AG04450 (cell line): Measurements from ENCODE around the gene LMLN. TPM values are rescaled to one million over a fixed set of nuclear protein-coding genes. Genes with fewer than 3 reads are reported as not detected.

Experiments used
- CTCF ChIA-PET: fragments of 300-600, 350-600 bp; formaldehyde crosslinking; extraction: SDS; loops from one replicate; lab custom pipeline; 2022; ENCODE audit warnings: antibody characterized with exemption, inconsistent platforms; lab: Charles Lee
- POLR2A ChIA-PET: fragments of 350-600 bp; formaldehyde crosslinking; extraction: SDS; loops from one replicate; lab custom pipeline; 2021; ENCODE audit warnings: antibody characterized with exemption, inconsistent platforms; lab: Yijun Ruan, JAX
- DNase-seq: peaks from one replicate; pipeline ENCODE4 v3.0.0-alpha.2; 2011; ENCODE audit warnings: low read depth, low spot score
- H3K27ac ChIP-seq: one replicate; pipeline ENCODE4 v1.5.1; 2012; ENCODE audit warnings: low read depth, low read length, control low read depth
- H3K27me3 ChIP-seq: one replicate; pipeline ENCODE4 v1.6.0; 2012; ENCODE audit warnings: low read length; ENCODE audit not compliant: control insufficient read depth, insufficient read depth
- H3K4me3 ChIP-seq: 2 replicates; pipeline ENCODE4 v1.5.1; 2011; ENCODE audit warnings: mild to moderate bottlenecking, low read depth, low read length, control low read depth
- H3K9me3 ChIP-seq: 2 replicates; pipeline ENCODE4 v1.5.1; 2012; ENCODE audit warnings: low read length; ENCODE audit not compliant: control insufficient read depth, insufficient read depth
- polyA plus RNA-seq: library from polyadenylated mRNA; depleted of rRNA; stranded (reverse); fragments of >200 nt; gene quantifications from 2 replicates; pipeline ENCODE4 v1.2.3, GENCODE V29; 2011
- TF ChIP-seq, protein P1 (sequence below): IDR thresholded peaks from 2 replicates; pipeline ENCODE4 v1.5.1; 2011; ENCODE audit warnings: low read depth, low read length, control low read depth, inconsistent platforms

LMLN gene
- polyA plus RNA-seq, 1 experiment: 6.4 TPM

DNA sequence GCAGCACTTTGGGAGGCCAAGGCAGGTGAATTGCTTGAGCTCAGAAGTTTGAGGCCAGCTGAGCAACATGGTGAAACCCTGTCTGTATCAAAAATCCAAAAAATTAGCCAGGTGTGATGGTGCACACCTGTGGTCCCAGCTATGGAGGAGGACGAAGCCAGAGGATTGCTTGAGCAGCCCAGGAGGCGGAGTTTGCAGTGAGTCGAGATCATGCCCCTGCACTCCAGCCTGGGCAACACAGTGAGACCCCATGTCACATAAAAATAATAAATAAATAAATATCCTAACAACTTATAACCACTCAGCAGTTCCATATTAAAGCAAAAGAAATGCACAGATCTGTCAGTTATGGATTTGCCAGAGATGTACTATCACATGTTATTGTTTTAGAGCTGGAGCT, 62.6 kb downstream of the LMLN start:
- no peak overlapping the region for H3K4me3 ChIP-seq
- no peaks in the 10 kb centered on the region for H3K9me3 ChIP-seq
- CTCF ChIA-PET: interaction anchor here (1.0 kb wide), 1 partner anchor 58 kb away, joined by 3 read pairs; no protein-coding TSS in a partner anchor
- H3K27me3 ChIP-seq: no peaks in the 10 kb centered on the region
- POLR2A ChIA-PET: no interaction called here
- TF ChIP-seq, protein P1, sequence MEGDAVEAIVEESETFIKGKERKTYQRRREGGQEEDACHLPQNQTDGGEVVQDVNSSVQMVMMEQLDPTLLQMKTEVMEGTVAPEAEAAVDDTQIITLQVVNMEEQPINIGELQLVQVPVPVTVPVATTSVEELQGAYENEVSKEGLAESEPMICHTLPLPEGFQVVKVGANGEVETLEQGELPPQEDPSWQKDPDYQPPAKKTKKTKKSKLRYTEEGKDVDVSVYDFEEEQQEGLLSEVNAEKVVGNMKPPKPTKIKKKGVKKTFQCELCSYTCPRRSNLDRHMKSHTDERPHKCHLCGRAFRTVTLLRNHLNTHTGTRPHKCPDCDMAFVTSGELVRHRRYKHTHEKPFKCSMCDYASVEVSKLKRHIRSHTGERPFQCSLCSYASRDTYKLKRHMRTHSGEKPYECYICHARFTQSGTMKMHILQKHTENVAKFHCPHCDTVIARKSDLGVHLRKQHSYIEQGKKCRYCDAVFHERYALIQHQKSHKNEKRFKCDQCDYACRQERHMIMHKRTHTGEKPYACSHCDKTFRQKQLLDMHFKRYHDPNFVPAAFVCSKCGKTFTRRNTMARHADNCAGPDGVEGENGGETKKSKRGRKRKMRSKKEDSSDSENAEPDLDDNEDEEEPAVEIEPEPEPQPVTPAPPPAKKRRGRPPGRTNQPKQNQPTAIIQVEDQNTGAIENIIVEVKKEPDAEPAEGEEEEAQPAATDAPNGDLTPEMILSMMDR: no peak
- H3K27ac ChIP-seq: no peak overlapping the region
- no peak for DNase-seq

GRCh38 chr3:198025644-198026043, 65.6 kb downstream of the LMLN start:
- CTCF ChIA-PET: no interaction called here
- Histone ChIP-seq H3K4me3 (no peak overlapping the region), H3K27me3 (no peaks in the 10 kb centered on the region), H3K9me3 (no peaks in the 10 kb centered on the region), H3K27ac (no peak overlapping the region)
- POLR2A ChIA-PET: no interaction called here
- TF ChIP-seq, protein P1: no peak
- DNase-seq: no peak

DNA sequence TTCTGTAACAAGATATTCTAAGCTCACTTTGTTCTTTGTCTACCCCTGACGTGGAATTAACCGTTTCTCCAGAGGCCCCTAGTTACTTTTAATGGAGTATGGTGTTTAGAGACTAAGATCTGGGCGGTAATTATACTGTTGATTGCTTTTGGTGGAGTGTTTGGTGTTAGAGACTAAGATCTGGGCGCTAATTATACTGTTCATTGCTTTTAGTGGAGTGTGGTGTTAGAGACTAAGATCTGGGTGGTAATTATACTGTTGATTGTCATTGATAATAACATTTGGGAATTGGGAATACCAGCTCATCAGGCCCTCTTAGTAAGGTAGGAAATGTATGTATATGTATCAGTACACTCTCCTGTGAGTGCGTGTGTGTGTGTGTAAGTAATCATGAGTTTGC, 66.6 kb downstream of the LMLN start:
- no peak overlapping the region for H3K4me3 ChIP-seq
- no peak for DNase-seq
- H3K9me3 ChIP-seq: no peaks in the 10 kb centered on the region
- POLR2A ChIA-PET: no interaction called here
- TF ChIP-seq, protein P1: no peak
- H3K27ac ChIP-seq: no peak overlapping the region
- H3K27me3 ChIP-seq: no peaks in the 10 kb centered on the region
- CTCF ChIA-PET: interaction anchor here (1.3 kb wide), 1 partner anchor 54 kb away, joined by 5 read pairs; no protein-coding TSS in a partner anchor

DNA sequence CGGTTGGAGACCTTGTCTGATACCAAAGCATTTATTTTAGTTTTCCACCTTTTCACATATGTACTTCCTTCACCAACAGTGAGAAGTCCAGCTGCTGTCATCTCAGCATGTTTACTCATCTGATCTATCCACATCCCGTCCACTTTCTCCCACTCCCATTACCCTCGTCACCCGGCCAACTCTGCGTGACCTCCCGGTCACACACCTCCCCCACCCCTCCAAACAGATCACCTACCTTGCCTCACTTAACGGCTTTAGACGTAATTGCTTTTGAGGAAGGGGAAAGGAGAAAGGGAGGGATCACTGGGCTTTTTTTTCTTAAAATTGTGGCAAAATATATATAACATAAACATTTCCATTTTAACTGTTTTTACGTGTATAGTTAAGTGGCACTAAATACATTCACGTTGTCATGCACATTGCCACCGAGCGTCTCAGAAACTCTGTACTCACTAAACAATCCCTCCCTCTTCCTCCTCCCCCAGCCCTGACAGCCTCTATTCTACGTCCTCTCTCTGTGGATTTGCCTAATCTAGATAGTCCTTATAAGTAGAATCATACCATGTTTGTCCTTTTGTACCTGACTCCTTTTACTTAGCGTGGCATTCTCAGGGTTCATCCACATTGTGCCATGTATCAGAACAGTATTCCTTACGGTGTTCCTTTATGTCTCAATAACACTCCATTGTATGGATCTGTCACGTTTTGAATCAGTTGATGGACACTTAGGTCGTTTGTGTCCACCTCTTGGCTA, 67.2 kb downstream of the LMLN start:
- ChIA-PET CTCF (interaction anchor here (1.3 kb wide), 1 partner anchor 53 kb away, joined by 5 read pairs; no protein-coding TSS in a partner anchor), POLR2A (no interaction called here)
- no peak overlapping the region for H3K4me3 ChIP-seq
- no peaks in the 10 kb centered on the region for H3K9me3 ChIP-seq
- TF ChIP-seq, protein P1: no peak
- no peak overlapping the region for H3K27ac ChIP-seq
- no peak for DNase-seq
- no peaks in the 10 kb centered on the region for H3K27me3 ChIP-seq

GRCh38 chr3:198027799-198028390, 67.9 kb downstream of the LMLN start:
- H3K9me3 ChIP-seq: no peaks in the 10 kb centered on the region
- CTCF ChIA-PET: no interaction called here

More at GRCh38 chr3:198027799-198028390, 67.9 kb downstream of the LMLN start:
- no peak overlapping the region for H3K27ac ChIP-seq
- TF ChIP-seq, protein P1: no peak
- POLR2A ChIA-PET: no interaction called here
- no peak for DNase-seq
- no peaks in the 10 kb centered on the region for H3K27me3 ChIP-seq
- no peak overlapping the region for H3K4me3 ChIP-seq
